ENCODE results near the gene TMEM178B. TPM values are rescaled to one million over a fixed set of nuclear protein-coding genes. Genes with fewer than 3 reads are reported as not detected.

Gene TMEM178B
- total RNA-seq, 2 experiments from 2014 or later: not detected

- H3K27me3 ChIP-seq (ENCODE audit: control insufficient read depth in 1 of 2, insufficient read depth in 2 of 2, low read length in 2 of 2): peaks cover under 1 to 5% of the 10 kb centered on the region in 2 experiments
- ATAC-seq (ENCODE audit: poor library complexity) (no peak), DNase-seq (no peak)
- ChIA-PET POLR2A (no interaction called here), CTCF (no interaction called here)
- no peak for TF ChIP-seq CTCF (IDR thresholded peaks at IDR 0.05)
- Mint-ChIP-seq H3K36me3 (ENCODE audit: low read depth) (no peaks in the 10 kb centered on the region), H3K27ac (no peak overlapping the region), H3K27me3 (peaks cover 21% of the 10 kb centered on the region), H3K4me3 (no peak overlapping the region), H3K4me1 (ENCODE audit: low read depth) (no peaks in the 10 kb centered on the region), H3K9me3 (no peaks in the 10 kb centered on the region)
- H3K27ac ChIP-seq (ENCODE audit: low read depth in 1 of 2, low read length in 2 of 2): no peak overlapping the region
- H3K4me1 ChIP-seq (ENCODE audit: insufficient read depth, low read length): no peaks in the 10 kb centered on the region
- intact Hi-C loops (cut with DNase I, micrococcal nuclease): no loop called here
- H3K9me3 ChIP-seq (ENCODE audit: control insufficient read depth in 1 of 2, insufficient read depth in 1 of 2, low read length in 2 of 2): no peaks in the 10 kb centered on the region
- H3K4me3 ChIP-seq (ENCODE audit: low read length): no peak overlapping the region
- H3K36me3 ChIP-seq (ENCODE audit: insufficient read depth, low read length): no peaks in the 10 kb centered on the region
Observed at GRCh38 chr7:141522657-141523342, 448.9 kb downstream of the TMEM178B start.

- Histone ChIP-seq H3K9me3 (ENCODE audit: control insufficient read depth in 1 of 2, insufficient read depth in 1 of 2, low read length in 2 of 2) (no peaks in the 10 kb centered on the region), H3K4me1 (ENCODE audit: insufficient read depth, low read length) (no peaks in the 10 kb centered on the region), H3K4me3 (ENCODE audit: low read length) (no peak overlapping the region), H3K27me3 (ENCODE audit: control insufficient read depth in 1 of 2, insufficient read depth in 2 of 2, low read length in 2 of 2) (peaks cover 3 to 7% of the 10 kb centered on the region in 2 experiments), H3K27ac (ENCODE audit: low read depth in 1 of 2, low read length in 2 of 2) (no peak overlapping the region), H3K36me3 (ENCODE audit: insufficient read depth, low read length) (no peaks in the 10 kb centered on the region)
- Mint-ChIP-seq H3K9me3 (no peaks in the 10 kb centered on the region), H3K36me3 (ENCODE audit: low read depth) (no peaks in the 10 kb centered on the region), H3K27me3 (peaks cover 32% of the 10 kb centered on the region), H3K27ac (no peak overlapping the region), H3K4me3 (no peak overlapping the region), H3K4me1 (ENCODE audit: low read depth) (no peaks in the 10 kb centered on the region)
- ATAC-seq (ENCODE audit: poor library complexity) (no peak), DNase-seq (no peak)
- no peak for TF ChIP-seq CTCF (IDR thresholded peaks at IDR 0.05)
- CTCF ChIA-PET: no interaction called here
- POLR2A ChIA-PET: no interaction called here
- intact Hi-C loops (cut with DNase I, micrococcal nuclease): no loop called here
Observed at GRCh38 chr7:141525973-141526514, 452.2 kb downstream of the TMEM178B start.

- Histone ChIP-seq H3K4me3 (ENCODE audit: low read length) (no peak overlapping the region), H3K36me3 (ENCODE audit: insufficient read depth, low read length) (no peaks in the 10 kb centered on the region), H3K27ac (ENCODE audit: low read depth in 1 of 2, low read length in 2 of 2) (no peak overlapping the region), H3K4me1 (ENCODE audit: insufficient read depth, low read length) (no peaks in the 10 kb centered on the region), H3K27me3 (ENCODE audit: control insufficient read depth in 1 of 2, insufficient read depth in 2 of 2, low read length in 2 of 2) (peaks cover 3 to 7% of the 10 kb centered on the region in 2 experiments), H3K9me3 (ENCODE audit: control insufficient read depth in 1 of 2, insufficient read depth in 1 of 2, low read length in 2 of 2) (no peaks in the 10 kb centered on the region)
- POLR2A ChIA-PET: no interaction called here
- CTCF ChIA-PET: no interaction called here
- H3K27ac Mint-ChIP-seq: no peak overlapping the region
- no peaks in the 10 kb centered on the region for H3K4me1 Mint-ChIP-seq (ENCODE audit: low read depth)
- H3K4me3 Mint-ChIP-seq: no peak overlapping the region
- H3K36me3 Mint-ChIP-seq (ENCODE audit: low read depth): no peaks in the 10 kb centered on the region
- ATAC-seq (ENCODE audit: poor library complexity): no peak
- no peak for TF ChIP-seq CTCF (IDR thresholded peaks at IDR 0.05)
- peaks cover 32% of the 10 kb centered on the region for H3K27me3 Mint-ChIP-seq
- no peak for DNase-seq
- no peaks in the 10 kb centered on the region for H3K9me3 Mint-ChIP-seq
- intact Hi-C loops (cut with DNase I, micrococcal nuclease): no loop called here
Observed at GRCh38 chr7:141527076-141527475, 453.2 kb downstream of the TMEM178B start.

Data from CD4-positive, alpha-beta T cell (primary cell).